Measurements from ENCODE around the gene ASXL2.
"Not testable (repeated sequence)": the region's sequence is repeated elsewhere in the genome, so short reads cannot be mapped to it uniquely, and the experiment has no call there.

The ASXL2 gene

DNA sequence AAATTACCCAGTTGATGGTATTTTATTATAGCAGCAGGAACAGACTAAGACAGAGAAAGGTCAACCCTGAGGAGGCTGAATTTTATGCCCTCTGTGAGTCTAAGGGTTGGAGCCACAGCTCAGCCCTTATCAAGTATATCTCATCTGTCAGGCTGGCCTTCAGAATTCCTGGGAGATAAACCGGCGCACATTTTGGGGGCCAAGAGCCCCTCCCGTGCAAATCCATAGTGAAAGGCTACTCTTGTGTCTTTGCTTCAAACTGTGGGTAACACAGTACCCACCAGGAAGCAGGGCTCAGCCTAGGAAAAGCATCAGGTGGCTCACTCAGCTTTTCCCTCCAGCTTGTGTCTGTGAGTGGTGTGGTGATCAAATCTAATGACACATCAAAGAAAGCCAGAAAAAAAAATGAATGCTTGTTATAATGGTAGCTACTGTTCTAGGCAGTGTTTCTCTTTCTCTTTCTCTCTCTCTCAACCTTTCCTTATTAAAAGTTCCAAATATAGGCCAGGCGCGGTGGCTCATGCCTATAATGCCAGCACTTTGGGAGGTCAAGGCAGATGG, 25.0 kb upstream of the ASXL2 start:
- no peaks in the 10 kb centered on the region for H3K27me3 ChIP-seq (ENCODE audit: insufficient read depth, low read depth, severe bottlenecking)
- H3K4me3 ChIP-seq (ENCODE audit: low read depth, low read length), result no peak overlapping the region
- no peaks in the 10 kb centered on the region for H3K9me3 ChIP-seq (ENCODE audit: severe bottlenecking)
- H3K27ac ChIP-seq, result no peak overlapping the region
- no peaks in the 10 kb centered on the region for H3K36me3 ChIP-seq
- DNase-seq, result no peak
- TF ChIP-seq, protein P1, sequence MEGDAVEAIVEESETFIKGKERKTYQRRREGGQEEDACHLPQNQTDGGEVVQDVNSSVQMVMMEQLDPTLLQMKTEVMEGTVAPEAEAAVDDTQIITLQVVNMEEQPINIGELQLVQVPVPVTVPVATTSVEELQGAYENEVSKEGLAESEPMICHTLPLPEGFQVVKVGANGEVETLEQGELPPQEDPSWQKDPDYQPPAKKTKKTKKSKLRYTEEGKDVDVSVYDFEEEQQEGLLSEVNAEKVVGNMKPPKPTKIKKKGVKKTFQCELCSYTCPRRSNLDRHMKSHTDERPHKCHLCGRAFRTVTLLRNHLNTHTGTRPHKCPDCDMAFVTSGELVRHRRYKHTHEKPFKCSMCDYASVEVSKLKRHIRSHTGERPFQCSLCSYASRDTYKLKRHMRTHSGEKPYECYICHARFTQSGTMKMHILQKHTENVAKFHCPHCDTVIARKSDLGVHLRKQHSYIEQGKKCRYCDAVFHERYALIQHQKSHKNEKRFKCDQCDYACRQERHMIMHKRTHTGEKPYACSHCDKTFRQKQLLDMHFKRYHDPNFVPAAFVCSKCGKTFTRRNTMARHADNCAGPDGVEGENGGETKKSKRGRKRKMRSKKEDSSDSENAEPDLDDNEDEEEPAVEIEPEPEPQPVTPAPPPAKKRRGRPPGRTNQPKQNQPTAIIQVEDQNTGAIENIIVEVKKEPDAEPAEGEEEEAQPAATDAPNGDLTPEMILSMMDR (IDR thresholded peaks at IDR 0.05; ENCODE audit: low read depth, low read length), result no peak

DNA sequence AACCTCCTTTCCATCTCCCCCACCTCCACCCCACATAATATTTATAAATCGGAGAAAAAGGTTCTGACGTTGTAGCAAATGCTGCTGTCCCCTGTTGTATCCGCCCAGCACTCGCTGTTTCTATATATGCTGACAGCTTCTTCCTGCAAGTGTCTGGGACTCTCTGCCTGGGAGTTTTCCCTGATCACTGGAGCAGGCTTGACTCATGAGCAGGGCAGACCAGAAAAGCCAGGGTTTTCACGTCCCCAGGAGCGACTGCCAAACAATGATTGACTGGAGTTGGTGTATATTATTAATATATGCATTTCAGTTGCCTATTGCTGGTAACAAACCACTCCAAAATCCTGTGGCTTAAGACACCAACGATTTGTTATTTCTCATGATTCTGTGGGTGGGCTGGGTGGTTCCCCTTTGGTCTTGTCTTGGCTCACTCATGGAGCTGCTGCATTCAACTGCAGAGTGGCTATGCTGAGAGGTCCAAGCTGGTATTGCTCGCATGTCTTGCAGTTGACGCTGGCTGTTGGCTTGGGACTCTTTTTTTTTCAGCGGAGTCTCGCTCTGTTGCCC, 21.2 kb upstream of the ASXL2 start:
- H3K27ac ChIP-seq, result no peak overlapping the region
- TF ChIP-seq, protein P1 (IDR thresholded peaks at IDR 0.05; ENCODE audit: low read depth, low read length), result no peak
- H3K36me3 ChIP-seq, result no peaks in the 10 kb centered on the region
- no peak overlapping the region for H3K4me3 ChIP-seq (ENCODE audit: low read depth, low read length)
- H3K9me3 ChIP-seq (ENCODE audit: severe bottlenecking), result no peaks in the 10 kb centered on the region
- DNase-seq, result no peak
- no peaks in the 10 kb centered on the region for H3K27me3 ChIP-seq (ENCODE audit: insufficient read depth, low read depth, severe bottlenecking)

DNA sequence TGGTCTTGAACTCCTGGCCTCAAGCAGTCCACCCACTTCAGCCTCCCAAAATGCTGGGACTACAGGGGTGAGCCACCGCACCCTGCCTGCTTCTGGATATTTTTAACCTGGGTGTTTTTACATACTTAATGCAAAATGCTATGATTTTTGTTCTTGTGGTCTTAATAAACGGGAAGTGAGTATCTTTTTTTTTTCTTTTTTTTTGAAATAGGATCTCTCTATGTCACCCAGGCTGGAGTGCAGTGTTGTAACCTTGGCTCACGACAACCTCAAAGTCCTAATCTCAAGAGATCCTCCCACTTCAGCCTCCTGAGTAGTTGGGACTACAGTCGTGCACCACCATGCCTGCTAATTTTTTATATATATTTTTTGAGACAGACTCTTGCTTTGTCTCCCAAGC, 19.2 kb upstream of the ASXL2 start:
- Histone ChIP-seq H3K4me3 (ENCODE audit: low read depth, low read length) (no peak overlapping the region), H3K27me3 (ENCODE audit: insufficient read depth, low read depth, severe bottlenecking) (no peaks in the 10 kb centered on the region), H3K36me3 (no peaks in the 10 kb centered on the region), H3K27ac (no peak overlapping the region), H3K9me3 (ENCODE audit: severe bottlenecking) (no peaks in the 10 kb centered on the region)
- TF ChIP-seq, protein P1 (IDR thresholded peaks at IDR 0.05; ENCODE audit: low read depth, low read length), result no peak
- no peak for DNase-seq

DNA sequence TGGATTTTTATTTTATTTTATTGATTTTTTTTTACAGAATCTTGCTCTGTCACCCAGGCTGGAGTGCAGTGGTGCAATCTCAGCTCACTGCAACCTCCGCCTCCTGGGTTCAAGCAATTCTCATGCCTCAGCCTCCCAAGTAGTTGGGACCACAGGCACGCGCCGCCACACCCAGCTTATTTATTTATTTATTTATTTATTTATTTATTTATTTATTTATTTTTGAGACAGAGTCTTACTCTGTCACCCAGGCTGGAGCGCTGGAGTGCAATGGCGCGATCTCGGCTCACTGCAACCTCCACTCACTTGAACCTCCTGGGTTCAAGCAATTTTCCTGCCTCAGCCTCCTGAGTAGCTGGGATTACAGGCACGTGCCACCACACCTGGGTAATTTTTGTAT, 18.0 kb upstream of the ASXL2 start:
- DNase-seq; H3K36me3 ChIP-seq; H3K4me3 ChIP-seq (ENCODE audit: low read depth, low read length); H3K27me3 ChIP-seq (ENCODE audit: insufficient read depth, low read depth, severe bottlenecking); H3K27ac ChIP-seq; H3K9me3 ChIP-seq (ENCODE audit: severe bottlenecking): not testable (repeated sequence)

DNA sequence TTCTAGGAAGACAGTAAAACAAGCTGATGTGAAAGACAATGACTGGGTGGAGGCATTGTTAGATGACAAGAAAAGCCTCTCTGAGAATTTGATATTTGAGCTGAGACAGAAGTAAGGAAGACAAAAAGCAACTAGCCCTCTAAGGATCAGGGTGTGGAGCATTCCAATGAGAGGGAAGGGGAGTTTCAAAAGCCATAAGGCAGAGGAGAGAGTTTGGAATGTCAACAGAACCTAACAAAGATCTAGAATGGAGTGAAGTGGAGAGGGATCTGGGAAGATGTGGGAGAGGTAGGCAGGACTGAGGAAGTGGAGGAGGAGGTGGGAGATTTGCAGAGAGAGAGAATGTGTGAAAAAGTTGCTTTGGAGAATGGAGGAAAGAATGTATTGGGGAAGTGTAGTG, 17.3 kb upstream of the ASXL2 start:
- no peaks in the 10 kb centered on the region for H3K9me3 ChIP-seq (ENCODE audit: severe bottlenecking)
- TF ChIP-seq, protein P1 (IDR thresholded peaks at IDR 0.05; ENCODE audit: low read depth, low read length), result no peak
- H3K4me3 ChIP-seq (ENCODE audit: low read depth, low read length), result no peak overlapping the region
- H3K36me3 ChIP-seq, result no peaks in the 10 kb centered on the region
- H3K27me3 ChIP-seq (ENCODE audit: insufficient read depth, low read depth, severe bottlenecking), result no peaks in the 10 kb centered on the region
- DNase-seq, result no peak
- no peak overlapping the region for H3K27ac ChIP-seq

DNA sequence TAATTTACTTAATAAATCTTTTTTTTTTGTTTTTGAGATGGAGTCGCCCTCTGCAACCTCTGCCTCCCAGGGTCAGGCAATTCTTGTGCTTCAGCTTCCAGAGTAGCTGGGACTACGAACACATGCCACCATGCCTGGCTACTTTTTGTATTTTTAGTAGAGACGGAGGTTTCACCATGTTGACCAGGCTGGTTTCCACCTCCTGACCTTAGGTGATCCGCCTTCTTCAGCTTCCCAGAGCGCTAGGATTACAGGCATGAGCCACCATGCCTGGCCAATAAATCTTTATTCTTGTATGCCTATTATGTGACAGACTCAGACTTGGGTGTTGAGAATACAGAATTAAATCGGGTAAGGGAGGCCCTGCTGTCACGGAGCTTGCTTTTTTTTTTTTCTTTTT, 16.7 kb upstream of the ASXL2 start:
- DNase-seq, result peak; percentile 50

More for the DNA sequence above, 16.7 kb upstream of the ASXL2 start:
- H3K27me3 ChIP-seq (ENCODE audit: insufficient read depth, low read depth, severe bottlenecking), result no peaks in the 10 kb centered on the region
- peak overlapping the region; percentile 19 for H3K27ac ChIP-seq
- no peak overlapping the region for H3K4me3 ChIP-seq (ENCODE audit: low read depth, low read length)
- TF ChIP-seq, protein P1 (IDR thresholded peaks at IDR 0.05; ENCODE audit: low read depth, low read length), result no peak
- H3K36me3 ChIP-seq, result no peaks in the 10 kb centered on the region
- H3K9me3 ChIP-seq (ENCODE audit: severe bottlenecking), result no peaks in the 10 kb centered on the region

Data from WERI-Rb-1 (cell line).